MCF 10A (cell line): Measurements from ENCODE around the gene CFAP90. TPM values are rescaled to one million over a fixed set of nuclear protein-coding genes. Genes with fewer than 3 reads are reported as not detected.

Source experiments
- BruUV-seq: library from RNA; stranded (reverse); fragments of 400-500 nt; replicated peaks from 2 replicates; lab custom pipeline; 2021; lab: Mats Ljungman, UMichigan
- CTCF ChIA-PET: fragments of 300-600 bp; sonication (Branson Sonifier 250); formaldehyde crosslinking; extraction: SDS; loops from one replicate; lab custom pipeline; 2021; ENCODE audit warnings: antibody characterized with exemption, inconsistent platforms; lab: Yijun Ruan, JAX
- POLR2A ChIA-PET: fragments of 300-600, 350-650 bp; sonication (Branson Sonifier 250); formaldehyde crosslinking; extraction: SDS; loops from one replicate; lab custom pipeline; 2020; ENCODE audit warnings: antibody characterized with exemption, inconsistent platforms; lab: Yijun Ruan, JAX
- DNase-seq: peaks from one replicate; pipeline ENCODE4 v3.0.0-alpha.2; 2018; ENCODE audit not compliant: unreplicated experiment
- H3K27ac Mint-ChIP-seq: one replicate; pipeline ENCODE4 v1.8.0; 2022; ENCODE audit warnings: mild to moderate bottlenecking, low read depth, mixed read lengths; ENCODE audit not compliant: unreplicated experiment
- H3K27me3 Mint-ChIP-seq: one replicate; pipeline ENCODE4 v1.8.0; 2022; ENCODE audit warnings: mixed read lengths; ENCODE audit not compliant: insufficient read depth, unreplicated experiment
- H3K36me3 Mint-ChIP-seq: one replicate; pipeline ENCODE4 v1.8.0; 2022; ENCODE audit warnings: mild to moderate bottlenecking, moderate library complexity, mixed read lengths; ENCODE audit not compliant: insufficient read depth, unreplicated experiment
- H3K4me1 Mint-ChIP-seq: one replicate; pipeline ENCODE4 v1.8.0; 2022; ENCODE audit warnings: mixed read lengths; ENCODE audit not compliant: insufficient read depth, unreplicated experiment
- H3K4me3 Mint-ChIP-seq: one replicate; pipeline ENCODE4 v1.8.0; 2022; ENCODE audit warnings: mild to moderate bottlenecking, moderate library complexity, mixed read lengths; ENCODE audit not compliant: unreplicated experiment
- H3K9me3 Mint-ChIP-seq: one replicate; pipeline ENCODE4 v1.8.0; 2022; ENCODE audit warnings: mixed read lengths; ENCODE audit not compliant: unreplicated experiment
- CTCF ChIP-seq: fragments of 200-600 bp; IDR thresholded peaks from one replicate; pipeline ENCODE4 v1.8.0; 2022; ENCODE audit warnings: antibody characterized with exemption, mild to moderate bottlenecking; ENCODE audit not compliant: unreplicated experiment
- intact Hi-C: fragments of 100-400 bp; cut with micrococcal nuclease; formaldehyde crosslinking; loops from 2 replicates; pipeline ENCODE4 v1.14.1; 2022
- total RNA-seq: library from RNA; stranded (reverse); gene quantifications from 2 replicates; pipeline ENCODE4 v1.2.3, GENCODE V29; 2022

The CFAP90 gene
- total RNA-seq, 1 experiment from 2014 or later = not detected

GRCh38 chr5:7815892-7816534, 34.9 kb downstream of the CFAP90 start:
- Mint-ChIP-seq H3K36me3 (no peaks in the 10 kb centered on the region), H3K27me3 (peaks cover 61% of the 10 kb centered on the region), H3K9me3 (no peaks in the 10 kb centered on the region), H3K4me3 (no peak overlapping the region), H3K27ac (no peak overlapping the region), H3K4me1 (no peaks in the 10 kb centered on the region)
- TF ChIP-seq CTCF = peak; percentile 90
- POLR2A ChIA-PET = interaction anchor here (1.3 kb wide), 1 partner anchor 17 kb away, joined by 3 read pairs; no protein-coding TSS in a partner anchor
- CTCF ChIA-PET = interaction anchor here (0.6 to 4.1 kb wide), 33 partner anchors 9 to 1202 kb away, joined by 3 to 28 read pairs (median 4); no protein-coding TSS in a partner anchor
- DNase-seq = peak; percentile 75
- BruUV-seq = no TSS peak
- intact Hi-C loops = loop anchor here (1.0 to 5.0 kb wide), 3 partner anchors 69 to 1049 kb away; no protein-coding TSS in a partner anchor

GRCh38 chr5:7814816-7815215, 36.1 kb downstream of the CFAP90 start:
- ChIA-PET POLR2A (no interaction called here), CTCF (interaction anchor here (0.6 to 4.1 kb wide), 12 partner anchors 9 to 1144 kb away, joined by 3 to 28 read pairs (median 3); no protein-coding TSS in a partner anchor)
- H3K9me3 Mint-ChIP-seq = no peaks in the 10 kb centered on the region
- H3K4me1 Mint-ChIP-seq = no peaks in the 10 kb centered on the region
- no peak overlapping the region for H3K4me3 Mint-ChIP-seq
- peaks cover 62% of the 10 kb centered on the region for H3K27me3 Mint-ChIP-seq
- TF ChIP-seq CTCF = no peak
- no TSS peak for BruUV-seq
- DNase-seq = no peak
- no peak overlapping the region for H3K27ac Mint-ChIP-seq
- intact Hi-C loops = loop anchor here (5.0 kb wide), 2 partner anchors 68 to 1048 kb away; no protein-coding TSS in a partner anchor
- H3K36me3 Mint-ChIP-seq = no peaks in the 10 kb centered on the region

GRCh38 chr5:7813576-7813975, 37.4 kb downstream of the CFAP90 start:
- no peaks in the 10 kb centered on the region for H3K4me1 Mint-ChIP-seq
- peaks cover 59% of the 10 kb centered on the region for H3K27me3 Mint-ChIP-seq
- POLR2A ChIA-PET = interaction anchor here (1.2 kb wide), 1 partner anchor 665 kb away, joined by 3 read pairs; no protein-coding TSS in a partner anchor
- H3K9me3 Mint-ChIP-seq = no peaks in the 10 kb centered on the region
- no peak overlapping the region for H3K4me3 Mint-ChIP-seq
- CTCF ChIA-PET = interaction anchor here (0.6 to 4.1 kb wide), 9 partner anchors 9 to 1389 kb away, joined by 3 to 28 read pairs (median 3); no protein-coding TSS in a partner anchor
- intact Hi-C loops = no loop called here
- H3K27ac Mint-ChIP-seq = no peak overlapping the region
- no peak for TF ChIP-seq CTCF
- H3K36me3 Mint-ChIP-seq = no peaks in the 10 kb centered on the region
- BruUV-seq = no TSS peak
- DNase-seq = peak; percentile 8

- no peak for TF ChIP-seq CTCF
- CTCF ChIA-PET = interaction anchor here (0.6 to 1.5 kb wide), 4 partner anchors 9 to 1047 kb away, joined by 3 to 5 read pairs (median 3); no protein-coding TSS in a partner anchor
- Mint-ChIP-seq H3K27me3 (peaks cover 65% of the 10 kb centered on the region), H3K27ac (no peak overlapping the region), H3K36me3 (no peaks in the 10 kb centered on the region), H3K4me3 (no peak overlapping the region), H3K4me1 (no peaks in the 10 kb centered on the region), H3K9me3 (no peaks in the 10 kb centered on the region)
- POLR2A ChIA-PET = interaction anchor here (1.2 kb wide), 1 partner anchor 666 kb away, joined by 3 read pairs; no protein-coding TSS in a partner anchor
- intact Hi-C loops = no loop called here
- DNase-seq = no peak
- no TSS peak for BruUV-seq
Observed at GRCh38 chr5:7813007-7813406, 37.9 kb downstream of the CFAP90 start.
